ENCODE data around the gene SNRPB2. TPM values are rescaled to one million over a fixed set of nuclear protein-coding genes. Genes with fewer than 3 reads are reported as not detected.

The SNRPB2 gene
- total and polyA plus RNA-seq, 9 of the 15 experiments (the other 6 are each of a cell fraction or from before 2014, with no cell fraction given): 40.0 to 131 (median 89.4) TPM

- Histone ChIP-seq H3K79me2 (ENCODE audit: control insufficient read depth, insufficient read depth, low read length) (peaks cover 21% of the 10 kb centered on the region), H3K4me1 (replicated peaks in 1 of 2; ENCODE audit: control insufficient read depth in 2 of 2, insufficient read depth in 2 of 2, low read length in 2 of 2) (peaks cover 0 to 3% of the 10 kb centered on the region in 2 experiments; a peak in 3 of 5 replicates), H3K4me3 (no peak overlapping the region), H4K20me1 (replicated peaks; ENCODE audit: control insufficient read depth, insufficient read depth, low read length) (0 out of 2 replicates have a peak, but pooled peaks cover 8% of the 10 kb centered on the region), H3K4me2 (ENCODE audit: insufficient read depth, low read length) (no peak overlapping the region), H3K9ac (ENCODE audit: insufficient read depth in 1 of 2, low read depth in 2 of 2, low read length in 2 of 2) (no peak overlapping the region), H3K27me3 (ENCODE audit: control insufficient read depth in 2 of 2, insufficient read depth in 2 of 2, low read length in 2 of 2) (no peaks in the 10 kb centered on the region), H3K27ac (ENCODE audit: extremely low read depth, low read depth, low read length) (no peak overlapping the region), H2AFZ (ENCODE audit: low read depth, low read length) (no peak overlapping the region), H3K9me1 (ENCODE audit: control insufficient read depth, insufficient read depth, low read length) (no peaks in the 10 kb centered on the region), H3K9me3 (replicated peaks; ENCODE audit: control insufficient read depth, insufficient read depth, low read depth, low read length) (peaks cover 8% of the 10 kb centered on the region), H3K36me3 (ENCODE audit: control insufficient read depth, insufficient read depth, low read length) (peaks cover 54% of the 10 kb centered on the region)
- no peak for ATAC-seq
- no peak for DNase-seq (ENCODE audit: extremely low read depth in 1 of 4, low spot score in 3 of 4)
- no peak for FAIRE-seq
- BruUV-seq (replicated peaks): no TSS peak
- intact Hi-C loops (cut with micrococcal nuclease) (no loop called here), in situ Hi-C loops (cut with MboI) (no loop called here)
- no peak for TF ChIP-seq TRIM24 (IDR thresholded peaks at IDR 0.05)
- TF ChIP-seq PRPF4 (IDR thresholded peaks at IDR 0.05; ENCODE audit: insufficient read depth, low read depth, low read length, poor library complexity, severe bottlenecking): no peak
- TF ChIP-seq TEAD4 (IDR thresholded peaks at IDR 0.05; ENCODE audit: low read length): peak; percentile 7; the same call in 1 of the 2 replicates
- no peak for TF ChIP-seq TEAD4 (CRISPR knock-in tag; IDR thresholded peaks at IDR 0.05; ENCODE audit: borderline replicate concordance)
- TF ChIP-seq RBM34 (IDR thresholded peaks at IDR 0.05; ENCODE audit: borderline replicate concordance, insufficient read depth, low read length): no peak
- TF ChIP-seq ZBTB1 (CRISPR knock-in tag; IDR thresholded peaks at IDR 0.05; ENCODE audit: borderline replicate concordance, low read depth): no peak
- 0 out of 2 replicates have a peak, but pooled peaks have one; percentile 22 for TF ChIP-seq GABPA (tag; conservative IDR thresholded peaks at IDR 0.05; ENCODE audit: low read depth)
- ChIA-PET CTCF (ENCODE audit: low intra/inter-chr PET ratio) (no interaction called here), POLR2A (interaction anchor here (0.8 kb wide), 1 partner anchor 17 kb away, joined by 3 read pairs; no protein-coding TSS in a partner anchor)
- 67% methylated on average over 3 of the region's 4 CpGs for WGBS (ENCODE audit: insufficient coverage, low coverage, missing lambda C conversion rate)
Measured at GRCh38 chr20:16732506-16733152, 2.8 kb downstream of the SNRPB2 start.

Measured in K562 (cell line).